GM18517 (cell line): Measurements from ENCODE around the gene TRERF1.

Source experiments
- ATAC-seq: cut with Tn5 transposase; IDR thresholded peaks from one replicate; pipeline ENCODE4 v1.9.1; 2021; ENCODE audit warnings: mild to moderate bottlenecking, moderate library complexity; ENCODE audit not compliant: unreplicated experiment

Gene TRERF1

DNA sequence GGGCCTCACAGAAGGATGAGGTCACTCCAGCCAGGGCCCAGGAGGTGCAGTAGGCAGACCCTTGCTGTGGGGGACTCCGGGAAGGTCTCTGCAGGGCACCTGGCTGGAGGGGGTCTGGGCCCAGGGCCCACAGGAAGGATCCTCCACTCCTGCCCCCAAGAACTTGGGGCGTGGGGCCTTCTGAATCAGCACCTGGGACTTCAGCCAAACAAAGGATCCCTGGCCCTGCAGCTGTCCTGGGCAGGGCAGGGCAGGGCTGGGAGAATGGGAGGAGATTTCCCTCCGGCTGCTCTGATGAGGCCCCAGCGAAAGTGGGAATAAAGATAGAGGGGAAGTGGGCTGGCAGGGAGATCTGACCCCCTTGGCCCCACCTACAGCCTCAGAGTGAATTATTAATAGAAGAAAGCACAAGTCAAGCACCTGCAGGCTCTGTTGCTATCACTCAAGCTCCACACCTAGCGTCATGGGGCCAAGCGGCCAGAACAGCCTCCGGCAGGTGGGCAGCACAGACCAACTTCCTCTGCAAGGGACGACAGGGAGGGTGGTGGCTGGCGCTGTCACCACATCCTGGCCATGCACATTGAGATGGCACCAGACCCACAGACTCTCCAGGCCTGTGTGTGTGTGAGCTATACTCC is 172.5 kb downstream of the TRERF1 start:
- ATAC-seq: no peak

DNA sequence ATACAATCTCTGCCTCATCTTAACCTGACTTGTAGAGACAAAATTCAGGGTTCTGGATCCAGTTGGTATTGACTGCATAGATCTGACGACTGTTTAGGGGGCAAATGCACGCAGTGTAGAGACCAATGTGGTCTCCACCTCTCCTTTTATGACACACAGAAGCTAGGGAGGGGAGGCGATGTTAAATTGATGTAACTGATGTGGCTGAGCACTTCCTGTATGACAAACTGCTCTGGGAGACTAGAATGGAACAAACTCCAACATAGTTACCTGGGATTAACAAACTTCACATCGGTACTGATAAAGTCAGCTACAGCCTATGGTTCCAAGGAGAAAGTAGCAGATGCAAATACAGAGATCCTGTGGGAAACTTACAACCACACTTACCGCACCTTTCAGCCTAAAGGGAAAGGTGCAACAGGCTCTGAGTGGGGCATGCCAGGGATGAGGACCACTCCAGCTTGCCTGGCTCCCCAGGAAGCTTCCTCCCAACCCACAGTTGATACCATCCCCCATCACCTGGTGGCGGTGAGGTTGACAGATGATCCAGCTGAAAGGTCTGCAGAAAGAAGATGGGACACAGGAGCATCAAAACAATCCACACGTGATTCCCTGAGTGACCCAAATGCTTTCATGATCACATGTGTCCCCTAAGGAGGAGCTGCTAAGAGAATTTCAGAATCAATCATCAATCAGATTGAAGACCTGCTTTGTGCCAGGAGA is 173.4 kb downstream of the TRERF1 start:
- ATAC-seq: no peak

DNA sequence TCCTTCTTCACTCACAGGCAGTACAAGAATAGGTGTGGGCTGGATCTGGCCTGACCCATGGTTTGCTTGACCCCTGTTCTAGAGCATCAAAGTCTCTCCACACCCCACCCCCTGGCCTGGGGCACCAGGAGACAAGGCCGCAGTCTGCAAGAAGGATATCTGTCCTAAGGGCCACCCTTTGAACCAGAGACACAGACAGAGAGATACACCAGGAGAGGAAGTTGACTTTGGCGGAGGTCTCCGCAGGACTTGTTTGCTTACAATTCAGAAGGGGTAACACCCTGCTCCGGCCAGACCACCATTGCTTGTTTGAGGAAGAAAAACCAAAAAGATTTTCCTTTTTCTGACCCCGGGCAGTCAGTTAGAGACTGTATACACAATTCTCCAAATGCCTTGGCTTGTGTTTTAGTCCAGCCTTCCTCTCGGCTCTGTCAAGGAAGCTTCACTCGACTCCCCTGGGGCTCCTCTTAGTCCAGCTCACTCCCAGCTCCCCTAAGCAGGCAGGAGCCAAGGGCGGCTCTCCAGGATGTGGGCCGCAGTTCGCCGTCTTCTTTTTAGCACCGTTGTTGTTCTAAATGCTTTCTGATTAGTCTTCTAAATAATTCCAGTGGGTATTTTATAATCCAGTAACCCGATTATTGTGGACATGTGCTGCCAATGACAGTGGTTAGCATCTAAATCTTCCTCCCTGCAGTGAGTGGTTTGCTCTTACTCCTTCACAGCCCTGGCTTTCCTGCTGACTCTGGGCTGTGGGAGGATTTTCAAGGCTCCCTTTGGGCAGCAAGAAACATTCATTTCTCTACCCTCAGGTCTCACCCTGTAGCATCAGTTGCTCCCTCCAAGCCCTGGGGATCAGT is 175.5 kb downstream of the TRERF1 start:
- no peak for ATAC-seq

DNA sequence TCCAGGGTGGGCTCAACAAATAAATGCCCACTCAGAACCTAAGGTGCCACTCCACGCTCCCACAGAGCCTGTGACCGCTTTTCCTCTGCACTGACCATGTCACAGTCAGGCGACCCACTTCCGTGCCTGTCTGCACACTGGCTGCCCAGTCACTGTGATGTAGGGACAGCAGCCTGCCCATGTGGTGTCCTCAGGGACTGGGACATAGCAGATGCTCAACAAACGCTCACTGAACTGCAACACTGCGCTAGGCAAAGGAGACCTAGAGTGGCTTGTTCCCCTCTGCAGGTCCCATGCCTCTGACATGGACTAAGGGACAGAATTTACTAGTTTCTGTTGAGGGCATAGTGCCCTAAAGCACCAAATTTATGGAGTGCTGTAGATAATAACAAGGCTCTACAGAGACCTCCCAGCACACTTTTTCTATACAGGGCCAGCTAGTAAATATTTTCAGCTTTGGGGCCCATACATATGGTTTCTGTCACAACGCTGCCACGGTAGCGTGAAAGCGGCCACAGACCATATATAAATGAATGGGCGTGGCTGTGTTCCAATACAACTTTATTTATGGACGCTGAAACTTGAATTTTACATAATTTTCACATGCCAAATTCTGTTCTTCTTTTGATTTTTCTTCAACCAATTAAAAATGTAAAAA is 176.2 kb downstream of the TRERF1 start:
- ATAC-seq: no peak

DNA sequence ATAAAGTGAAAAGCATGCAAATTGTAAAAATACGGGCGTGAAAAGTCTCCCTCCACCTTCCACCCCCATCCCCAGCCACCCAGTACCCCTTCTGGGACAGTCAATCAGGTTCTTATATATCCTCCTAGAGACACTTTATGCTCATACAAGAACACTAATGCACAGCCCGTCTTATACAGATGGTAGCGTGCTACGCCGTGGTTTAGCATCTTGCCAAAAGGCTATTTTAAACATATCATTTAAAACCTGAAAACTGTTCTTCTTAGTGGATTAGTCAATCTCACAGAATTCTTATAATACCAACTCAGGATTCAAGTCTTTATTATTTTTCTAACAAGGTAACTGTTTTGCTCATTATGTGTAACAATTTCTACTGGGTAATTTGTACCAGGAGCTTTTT is 176.8 kb downstream of the TRERF1 start:
- no peak for ATAC-seq

DNA sequence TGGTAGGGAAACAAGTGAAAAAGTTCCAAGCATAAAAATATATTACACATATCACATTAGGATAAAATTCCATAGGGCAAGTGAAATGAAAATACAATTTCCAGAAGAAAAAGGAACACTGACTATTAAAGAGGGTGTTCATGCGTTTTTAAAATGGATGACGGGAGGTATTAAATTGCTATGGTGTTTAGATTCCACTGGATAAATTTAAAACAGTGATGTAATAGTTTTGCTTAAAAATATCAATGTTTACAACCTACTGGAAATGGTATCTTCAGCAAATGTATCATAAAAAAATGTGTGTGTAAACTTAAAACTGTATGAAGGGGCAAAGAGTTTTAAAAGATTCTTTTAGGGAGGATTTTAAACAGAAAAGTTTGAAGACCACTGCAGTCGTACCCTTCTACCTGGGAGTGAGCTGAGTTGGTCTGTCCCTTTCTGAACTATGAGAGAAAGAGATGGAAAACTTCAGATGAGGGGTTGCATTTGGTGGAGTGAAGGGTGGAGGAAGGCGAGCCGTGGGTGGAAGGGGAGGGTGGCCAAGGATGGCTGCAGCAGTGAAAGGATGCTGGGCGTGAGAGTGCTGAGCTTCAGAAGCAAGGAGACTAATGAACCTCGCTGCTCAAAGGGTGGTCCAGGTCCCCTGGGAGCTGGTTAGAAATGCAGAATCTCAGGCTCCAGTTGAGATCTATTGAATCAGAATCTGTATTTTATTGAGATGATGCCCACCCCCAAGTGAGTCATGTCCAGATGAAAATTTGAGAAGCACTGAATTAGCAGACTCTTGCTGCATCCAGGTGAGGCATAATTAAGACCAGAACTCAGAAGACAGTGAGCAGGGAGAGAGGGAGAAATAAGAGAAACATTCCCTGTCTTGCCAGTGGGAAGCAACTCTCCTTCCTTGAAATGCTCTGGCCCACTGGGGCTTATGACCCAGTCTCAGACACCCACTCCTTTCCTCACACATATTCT is 179.6 kb downstream of the TRERF1 start:
- no peak for ATAC-seq

DNA sequence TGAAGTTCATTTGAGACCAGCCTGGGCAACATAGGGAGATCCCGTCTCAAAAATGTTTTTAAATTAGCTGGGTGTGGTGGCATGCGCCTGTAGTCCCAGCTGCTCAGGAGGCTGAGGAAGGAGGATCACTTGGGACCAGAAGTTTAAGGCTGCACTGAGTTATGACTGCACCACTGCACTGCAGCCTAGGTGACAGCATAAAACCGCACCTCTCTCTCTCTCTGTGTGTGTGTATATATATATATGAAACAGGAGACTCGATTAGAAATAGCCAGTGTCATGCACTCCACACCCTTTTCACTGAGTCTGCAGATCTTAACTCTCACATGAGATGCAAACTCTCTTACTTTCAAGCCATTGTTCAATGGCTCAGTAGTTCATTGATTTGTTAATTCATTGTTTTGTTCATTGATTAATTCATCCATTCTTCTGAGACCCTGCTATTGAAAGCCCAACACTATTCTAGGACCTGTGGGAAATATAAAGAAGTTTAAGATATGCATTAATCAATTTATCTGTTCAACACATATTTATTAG is 181.7 kb downstream of the TRERF1 start:
- ATAC-seq: peak; percentile 33

DNA sequence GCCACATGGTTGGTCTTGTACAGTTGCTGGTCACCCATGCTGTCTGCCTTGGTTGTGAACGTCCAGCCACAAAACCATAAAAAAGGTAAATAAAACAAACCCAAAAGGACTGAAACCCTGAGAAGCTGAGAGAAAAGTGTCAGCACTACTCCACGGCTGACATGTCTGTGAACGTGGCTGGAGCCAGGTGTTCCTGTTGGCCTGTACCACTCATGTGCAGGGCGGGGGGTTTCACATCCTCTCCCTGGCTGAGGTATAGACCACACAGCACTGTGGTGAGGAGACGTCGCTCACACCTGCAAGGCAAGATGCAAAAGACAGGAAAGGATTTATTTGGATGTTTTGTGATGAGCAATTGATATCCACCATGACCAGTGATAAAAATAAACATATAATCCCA is 182.2 kb downstream of the TRERF1 start:
- ATAC-seq: peak; percentile 84

DNA sequence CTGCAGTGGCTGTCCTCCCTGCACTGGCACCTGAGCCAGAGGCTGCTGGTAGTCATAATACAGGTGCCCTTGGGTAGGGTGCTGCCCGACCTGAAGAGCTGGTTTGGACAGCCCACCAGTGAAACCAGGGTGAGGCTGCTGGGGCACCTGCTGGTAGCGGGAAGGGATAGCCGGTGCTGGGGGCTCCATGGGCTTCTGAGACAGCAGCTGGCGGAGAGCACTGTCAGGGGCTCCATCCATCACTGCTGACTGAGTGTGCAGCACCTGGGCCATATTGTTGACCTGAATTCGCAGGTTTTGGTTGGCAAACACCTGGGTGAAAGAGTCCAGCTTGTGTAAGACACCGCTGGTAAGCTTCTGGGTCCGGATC is 182.9 kb downstream of the TRERF1 start:
- no peak for ATAC-seq

DNA sequence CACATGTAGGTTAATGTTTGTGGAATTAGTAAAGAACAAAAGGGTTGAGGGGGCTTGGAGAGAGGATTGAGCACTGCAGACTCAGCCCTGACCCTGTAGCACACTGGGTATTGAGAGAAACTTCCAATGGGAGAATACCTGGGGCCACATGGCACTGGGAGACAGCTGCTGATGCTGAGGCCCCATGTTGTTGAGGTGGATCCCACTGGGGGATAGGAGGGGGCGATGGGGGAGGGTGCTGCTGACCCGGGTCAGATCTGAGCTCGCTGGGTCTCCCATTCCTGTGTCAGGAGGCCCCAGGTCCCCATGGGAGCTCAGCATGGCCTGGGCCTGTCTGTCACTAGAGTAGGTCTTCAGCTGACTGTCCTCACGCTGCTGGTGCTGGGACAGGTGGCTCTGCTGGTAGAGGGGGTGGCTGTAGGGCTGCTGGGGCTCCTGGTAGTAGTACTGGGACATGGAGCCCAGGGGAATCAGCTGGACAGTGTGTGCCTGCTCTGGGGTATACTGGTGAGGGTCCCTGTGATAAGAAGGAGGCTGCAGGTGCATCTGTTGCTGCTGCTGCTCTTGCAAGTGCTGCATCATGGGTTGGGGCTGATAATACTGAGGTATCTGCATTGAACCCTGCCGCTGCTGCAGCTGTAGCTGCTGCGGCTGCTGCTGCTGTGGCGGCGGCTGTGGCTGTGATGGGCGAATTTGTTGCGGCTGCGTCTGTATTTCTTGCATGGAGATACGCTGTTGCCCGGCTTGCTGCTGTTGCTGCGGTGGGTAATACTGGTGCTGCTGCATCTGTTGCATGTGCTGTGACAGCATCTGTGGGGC is 183.5 kb downstream of the TRERF1 start:
- no peak for ATAC-seq

DNA sequence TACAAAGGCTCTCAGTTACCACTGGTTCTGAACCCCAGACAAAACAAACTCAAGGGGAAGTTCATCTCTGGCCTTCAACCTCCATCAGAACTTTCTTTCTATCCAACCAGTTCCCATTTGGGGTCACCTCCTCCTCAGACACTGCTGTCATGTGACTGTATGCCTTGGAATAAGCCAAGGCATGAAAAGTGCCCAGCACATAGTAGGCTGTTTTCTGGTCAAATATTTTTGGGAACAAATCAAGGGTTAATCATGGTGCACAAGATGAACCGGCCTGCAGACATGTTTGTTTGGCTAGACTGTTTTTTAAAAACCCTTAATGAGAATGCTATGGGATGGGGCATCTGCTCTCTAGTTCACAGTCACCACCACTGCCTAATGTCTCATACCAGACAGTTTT is 185.2 kb downstream of the TRERF1 start:
- ATAC-seq: no peak

DNA sequence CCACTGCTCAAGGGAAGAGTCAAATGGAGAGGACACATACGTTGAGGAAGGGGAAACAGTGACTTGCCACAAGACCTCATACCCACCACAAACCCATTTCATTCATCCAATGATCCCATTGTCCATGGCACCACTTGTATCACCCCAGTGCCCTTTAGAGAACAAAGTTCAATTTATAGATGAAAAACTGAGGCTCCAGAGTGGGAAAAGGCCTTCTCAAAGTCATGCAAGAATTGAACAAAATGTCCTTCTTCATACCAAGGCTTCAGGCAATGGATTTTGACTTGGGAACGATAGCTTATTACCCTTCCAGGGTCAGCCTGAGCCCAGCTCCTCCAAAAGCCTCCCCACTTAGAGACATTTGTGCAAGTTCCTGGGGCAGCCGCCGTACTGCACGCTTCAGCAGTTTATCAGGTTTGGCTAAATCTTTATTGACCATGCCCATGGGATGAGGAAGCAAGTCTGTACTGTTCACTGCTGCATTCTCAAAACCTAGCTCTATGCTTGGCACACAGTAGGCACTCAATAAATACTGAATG is 186.8 kb downstream of the TRERF1 start:
- ATAC-seq: no peak

DNA sequence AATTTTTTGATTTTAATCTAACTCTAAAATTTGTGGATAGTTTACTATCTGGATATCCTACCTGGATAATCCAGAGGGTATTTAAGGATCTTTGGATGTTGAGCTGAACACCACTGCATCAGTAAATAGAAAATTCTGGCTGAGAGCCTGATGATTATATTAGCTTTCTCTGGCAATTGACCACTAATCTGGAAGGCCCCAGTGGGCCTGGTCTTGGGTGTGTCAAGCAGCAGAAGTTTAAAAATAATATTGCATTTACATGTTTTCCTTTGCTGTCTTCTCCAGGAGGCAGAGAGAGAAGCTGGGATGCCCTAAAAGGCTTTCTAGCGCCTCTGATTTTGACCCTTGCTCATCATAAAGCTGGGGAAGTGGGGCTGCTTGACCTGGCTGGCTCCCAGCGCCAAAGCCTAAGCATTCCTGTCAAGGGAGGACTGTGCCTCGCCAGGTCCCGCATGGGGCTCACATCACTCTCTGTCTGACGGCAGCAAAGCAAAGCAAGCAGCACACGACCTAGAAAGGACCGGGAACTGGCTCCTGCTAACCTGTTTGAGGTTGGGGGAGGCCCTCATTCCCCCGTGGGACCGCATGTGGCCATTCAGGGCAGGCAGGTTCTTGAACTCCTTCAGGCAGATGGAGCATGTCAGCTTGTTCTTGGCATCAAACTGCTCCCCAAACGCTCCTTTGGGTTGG is 187.4 kb downstream of the TRERF1 start:
- ATAC-seq: no peak

DNA sequence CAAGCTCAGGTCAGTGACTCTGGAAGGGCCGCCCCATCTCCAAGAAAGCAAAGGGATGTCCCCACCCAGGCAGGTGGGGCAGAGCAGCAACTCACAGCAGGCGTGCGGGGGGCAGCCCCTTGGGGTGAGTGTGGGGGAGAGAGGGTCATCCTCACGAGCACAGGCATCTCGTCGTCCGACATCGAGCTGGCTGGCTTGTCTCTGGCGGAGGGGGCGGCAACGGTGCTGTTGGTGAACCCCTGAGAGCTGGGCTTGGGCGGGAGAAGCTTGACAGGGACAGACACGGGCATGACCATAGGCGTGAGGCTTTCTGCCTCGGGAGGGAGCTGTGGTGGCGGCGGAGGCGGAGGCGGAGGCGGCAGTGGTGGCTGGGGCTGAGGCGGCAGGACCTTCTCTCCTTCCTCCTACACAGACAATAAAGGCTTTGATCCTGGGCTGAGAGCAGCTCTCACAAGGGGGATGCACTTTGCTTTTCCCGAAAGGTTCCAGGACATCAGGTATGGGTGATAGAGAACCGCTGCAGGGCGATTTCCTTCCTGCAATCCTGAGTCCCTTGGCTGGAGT is 188.5 kb downstream of the TRERF1 start:
- no peak for ATAC-seq

DNA sequence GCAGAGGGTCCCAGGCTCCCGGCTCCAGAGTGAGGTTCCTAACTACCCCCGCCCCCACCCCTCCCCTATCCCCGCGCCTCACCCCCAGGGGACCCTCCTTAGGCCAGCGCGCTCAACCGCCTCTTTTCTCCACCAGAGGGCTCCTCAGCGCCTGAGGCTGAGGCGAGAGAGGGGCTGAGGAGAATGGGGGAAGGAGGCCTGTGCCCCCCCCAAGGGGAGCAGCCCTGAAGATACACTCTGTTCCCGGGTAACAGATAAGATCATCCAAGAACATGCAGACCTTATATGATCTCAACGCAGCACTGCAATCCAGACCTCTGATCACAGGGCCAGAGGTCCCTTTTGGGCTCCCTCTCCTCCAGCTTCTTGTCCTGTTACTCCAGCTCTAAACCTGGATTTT is 190.8 kb downstream of the TRERF1 start:
- no peak for ATAC-seq

DNA sequence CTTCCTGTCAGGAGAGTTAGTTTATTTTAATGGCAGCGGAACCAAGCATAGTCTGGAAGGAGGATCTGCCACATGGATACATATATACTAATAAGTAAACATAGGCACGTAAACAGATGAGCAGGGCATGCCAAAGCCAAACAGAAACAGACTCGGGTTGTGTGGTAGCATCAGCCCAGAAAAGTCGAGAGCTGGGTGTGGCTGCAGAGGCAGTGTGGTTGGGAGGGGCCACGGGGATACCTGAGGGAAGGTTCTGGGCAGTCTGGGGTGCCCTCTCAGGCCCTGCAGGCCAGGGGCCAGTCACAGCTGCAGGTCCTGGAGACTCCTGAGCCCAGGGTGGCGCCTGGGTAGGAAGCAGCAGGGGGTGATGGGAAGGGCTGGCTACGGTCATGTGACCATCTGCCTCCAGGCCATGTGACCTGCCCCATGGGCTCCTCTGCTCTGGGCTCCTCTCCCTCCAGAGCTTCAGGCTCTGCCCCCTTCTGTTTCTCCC is 191.3 kb downstream of the TRERF1 start:
- no peak for ATAC-seq

DNA sequence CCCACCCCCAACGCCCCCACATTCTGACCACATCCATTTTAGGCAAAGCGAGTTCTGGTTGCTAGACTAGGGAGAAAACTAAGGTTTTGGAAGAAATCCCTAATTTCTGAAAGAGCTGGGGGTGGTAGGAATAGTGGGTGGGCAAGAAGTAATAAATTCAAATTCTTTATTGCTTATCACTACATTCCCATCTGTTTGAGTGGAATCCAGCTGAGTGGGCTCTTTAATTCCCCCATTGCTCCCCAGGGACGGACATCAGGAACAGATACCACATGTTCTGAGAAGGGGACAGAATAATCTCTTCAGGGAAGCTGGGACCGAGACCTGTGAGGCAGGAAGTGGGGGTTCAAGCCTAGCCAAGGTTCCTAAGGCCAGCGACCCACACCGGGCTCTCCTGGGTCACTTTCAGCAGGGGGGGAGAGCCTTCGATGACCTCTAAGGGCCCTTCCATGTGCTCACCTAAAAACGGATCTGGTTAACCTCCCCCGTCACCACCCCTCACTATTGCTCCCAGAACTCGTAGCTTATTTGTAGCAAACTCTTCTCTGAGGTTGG is 191.8 kb downstream of the TRERF1 start:
- no peak for ATAC-seq
